WTC11 (cell line): Measurements from ENCODE around the gene TUBB1. TPM values are rescaled to one million over a fixed set of nuclear protein-coding genes. Genes with fewer than 3 reads are reported as not detected.

Source experiments
- ATAC-seq: fragments of 200-7000 bp; cut with Tn5 transposase; 2 replicates; pipeline ENCODE4 v1.10.0; 2021; ENCODE audit warnings: mild to moderate bottlenecking, moderate library complexity
- CTCF ChIA-PET: fragments of 300-600 bp; sonication (Branson Sonifier 250); formaldehyde crosslinking; loops from one replicate; lab custom pipeline; 2021; ENCODE audit warnings: antibody characterized with exemption; lab: Charles Lee
- POLR2A ChIA-PET: fragments of 350-600 bp; sonication (Branson Sonifier 250); formaldehyde crosslinking; loops from one replicate; lab custom pipeline; 2021; ENCODE audit warnings: antibody characterized with exemption; lab: Charles Lee
- DNase-seq: peaks from one replicate; pipeline ENCODE4 v3.0.0; 2021; ENCODE audit warnings: low spot score
- H3K27ac Mint-ChIP-seq: 2 replicates; pipeline ENCODE4 v1.8.0; 2021; ENCODE audit warnings: mixed read lengths
- H3K27me3 Mint-ChIP-seq: 2 replicates; pipeline ENCODE4 v1.8.0; 2021; ENCODE audit warnings: low read depth, mild to moderate bottlenecking, moderate library complexity, mixed read lengths
- H3K36me3 Mint-ChIP-seq: 2 replicates; pipeline ENCODE4 v1.8.0; 2021; ENCODE audit warnings: mixed read lengths
- H3K4me1 Mint-ChIP-seq: 2 replicates; pipeline ENCODE4 v1.8.0; 2022; ENCODE audit warnings: mixed read lengths
- H3K4me3 Mint-ChIP-seq: 2 replicates; pipeline ENCODE4 v1.8.0; 2021; ENCODE audit warnings: mild to moderate bottlenecking, moderate library complexity, mixed read lengths
- H3K9me3 Mint-ChIP-seq: 2 replicates; pipeline ENCODE4 v1.8.0; 2021; ENCODE audit warnings: mixed read lengths
- MXD4 ChIP-seq: fragments of 250-450 bp; sonication (Bioruptor Pico); IDR thresholded peaks from 2 replicates; pipeline ENCODE4 v1.8.0; 2021; ENCODE audit warnings: mild to moderate bottlenecking, moderate library complexity, borderline replicate concordance
- NFATC4 ChIP-seq: fragments of 250-450 bp; sonication (Bioruptor Pico); IDR thresholded peaks from 2 replicates; pipeline ENCODE4 v1.9.0; 2021; ENCODE audit warnings: mild to moderate bottlenecking
- NFE2L1 ChIP-seq: sonication (generic); formaldehyde crosslinking; IDR thresholded peaks from 2 replicates; pipeline ENCODE4 v1.8.1; 2023; ENCODE audit warnings: missing genetic modification reagents
- NFYB ChIP-seq: sonication (generic); formaldehyde crosslinking; conservative IDR thresholded peaks from 2 replicates; pipeline ENCODE4 v1.8.0; 2022; ENCODE audit warnings: low read depth, missing genetic modification reagents
- OVOL2 ChIP-seq: fragments of 250-450 bp; sonication (Bioruptor Pico); IDR thresholded peaks from 2 replicates; pipeline ENCODE4 v1.9.0; 2021; ENCODE audit warnings: mild to moderate bottlenecking, borderline replicate concordance
- PRRX2 ChIP-seq: fragments of 250-450 bp; sonication (Bioruptor Pico); IDR thresholded peaks from 2 replicates; pipeline ENCODE4 v1.8.0; 2021; ENCODE audit warnings: mild to moderate bottlenecking
- SOX15 ChIP-seq: fragments of 250-450 bp; sonication (Bioruptor Pico); IDR thresholded peaks from 2 replicates; pipeline ENCODE4 v1.9.0; 2021; ENCODE audit warnings: mild to moderate bottlenecking
- ZNF121 ChIP-seq: sonication (generic); formaldehyde crosslinking; IDR thresholded peaks from 2 replicates; pipeline ENCODE4 v1.8.0; 2023; ENCODE audit warnings: missing genetic modification reagents
- ZNF232 ChIP-seq: sonication (generic); formaldehyde crosslinking; IDR thresholded peaks from 2 replicates; pipeline ENCODE4 v1.8.0; 2022; ENCODE audit warnings: mild to moderate bottlenecking, missing genetic modification reagents
- ZNF423 ChIP-seq: fragments of 250-450 bp; sonication (Bioruptor Pico); IDR thresholded peaks from 2 replicates; pipeline ENCODE4 v2.1.2; 2022; ENCODE audit warnings: mild to moderate bottlenecking, moderate library complexity
- total RNA-seq: library from RNA; stranded (reverse); gene quantifications from 3 replicates; pipeline ENCODE4 v1.2.3, GENCODE V29; 2021
- TF ChIP-seq, protein P1 (sequence below): fragments of 250-450 bp; sonication (Bioruptor Pico); conservative IDR thresholded peaks from 2 replicates; pipeline ENCODE4 v1.9.0; 2021; ENCODE audit warnings: mild to moderate bottlenecking
- TF ChIP-seq, protein P2 (sequence below): fragments of 250-450 bp; sonication (Bioruptor Pico); IDR thresholded peaks from 2 replicates; pipeline ENCODE4 v1.8.0; 2021; ENCODE audit warnings: mild to moderate bottlenecking
- TF ChIP-seq, protein P3 (sequence below): sonication (generic); formaldehyde crosslinking; IDR thresholded peaks from 2 replicates; pipeline ENCODE4 v1.8.0; 2022; ENCODE audit warnings: mild to moderate bottlenecking, missing genetic modification reagents
- TF ChIP-seq, protein P4 (sequence below): sonication (generic); formaldehyde crosslinking; IDR thresholded peaks from 2 replicates; pipeline ENCODE4 v1.8.1; 2022; ENCODE audit warnings: low read depth, mild to moderate bottlenecking, moderate library complexity, missing genetic modification reagents, borderline replicate concordance
- TF ChIP-seq, protein P5 (sequence below): sonication (generic); formaldehyde crosslinking; IDR thresholded peaks from 2 replicates; pipeline ENCODE4 v1.8.1; 2023; ENCODE audit warnings: mild to moderate bottlenecking, moderate library complexity, missing genetic modification reagents
- TF ChIP-seq, protein P6 (sequence below): fragments of 250-450 bp; sonication (Bioruptor Pico); IDR thresholded peaks from 2 replicates; pipeline ENCODE4 v1.9.0; 2021; ENCODE audit warnings: moderate library complexity, mild to moderate bottlenecking, inconsistent platforms, borderline replicate concordance

TUBB1 gene
- total RNA-seq, 1 experiment from 2014 or later: not detected

DNA sequence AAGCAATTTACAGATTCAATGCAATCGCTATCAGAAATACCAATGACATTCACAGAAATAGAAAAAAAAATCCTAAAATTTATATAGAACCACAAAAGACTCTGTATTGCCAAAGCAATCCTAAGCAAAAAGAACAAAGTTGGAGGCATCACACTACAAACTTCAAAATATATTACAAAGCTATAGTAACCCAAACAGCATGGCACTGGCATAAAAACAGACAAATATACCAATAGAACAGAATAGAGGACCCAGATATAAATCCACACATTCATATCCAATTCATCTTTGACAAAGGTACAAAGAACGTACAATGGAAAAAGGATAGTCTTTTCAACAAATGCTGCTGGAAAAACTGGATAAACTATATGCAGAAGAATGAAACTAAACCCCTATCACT is 49.8 kb upstream of the TUBB1 start:
- ChIA-PET CTCF (no interaction called here), POLR2A (no interaction called here)
- no peak for DNase-seq
- Mint-ChIP-seq H3K9me3 (peaks cover 15% of the 10 kb centered on the region), H3K27ac (no peak overlapping the region), H3K4me3 (no peak overlapping the region), H3K27me3 (peaks cover 3% of the 10 kb centered on the region), H3K36me3 (peaks cover 3% of the 10 kb centered on the region; the same call in 1 of the 2 replicates), H3K4me1 (no peaks in the 10 kb centered on the region; the same call in 1 of the 2 replicates)
- TF ChIP-seq, protein P1, sequence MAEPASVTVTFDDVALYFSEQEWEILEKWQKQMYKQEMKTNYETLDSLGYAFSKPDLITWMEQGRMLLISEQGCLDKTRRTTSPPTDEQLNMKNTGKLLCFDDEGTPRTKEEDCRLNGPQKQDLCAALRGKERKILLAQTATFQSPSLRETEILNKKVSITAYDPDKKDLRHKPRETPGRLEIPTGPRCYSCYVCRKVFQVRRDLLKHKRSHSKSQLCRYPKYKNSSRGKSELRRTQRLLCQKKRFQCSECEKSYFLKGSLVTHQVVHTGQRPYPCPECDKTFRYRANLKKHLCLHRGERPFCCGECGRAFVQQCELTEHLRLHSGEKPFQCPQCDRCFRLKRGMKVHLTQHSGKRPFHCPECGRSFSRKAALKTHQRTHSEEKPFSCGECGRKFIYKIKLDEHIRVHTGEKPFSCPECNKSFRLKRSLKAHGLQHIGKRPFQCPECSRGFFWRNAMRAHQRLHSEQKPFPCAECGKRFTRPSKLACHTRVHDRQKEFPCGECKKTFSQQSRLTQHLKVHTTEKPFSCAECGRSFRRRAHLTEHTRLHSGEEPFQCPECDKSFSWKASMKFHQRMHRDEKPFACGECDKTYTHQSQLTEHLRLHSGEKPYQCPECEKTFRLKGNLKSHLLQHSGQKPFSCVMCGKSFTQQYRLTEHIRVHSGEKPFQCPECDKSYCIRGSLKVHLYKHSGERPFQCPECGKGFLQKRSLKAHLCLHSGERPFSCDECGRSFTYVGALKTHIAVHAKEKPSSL (CRISPR knock-in tag): no peak
- TF ChIP-seq OVOL2 (CRISPR knock-in tag) (no peak), ZNF121 (CRISPR knock-in tag) (no peak), SOX15 (CRISPR knock-in tag) (no peak), PRRX2 (CRISPR knock-in tag) (no peak), NFE2L1 (CRISPR knock-in tag) (no peak), MXD4 (CRISPR knock-in tag) (no peak), NFATC4 (no peak)
- TF ChIP-seq, protein P2, sequence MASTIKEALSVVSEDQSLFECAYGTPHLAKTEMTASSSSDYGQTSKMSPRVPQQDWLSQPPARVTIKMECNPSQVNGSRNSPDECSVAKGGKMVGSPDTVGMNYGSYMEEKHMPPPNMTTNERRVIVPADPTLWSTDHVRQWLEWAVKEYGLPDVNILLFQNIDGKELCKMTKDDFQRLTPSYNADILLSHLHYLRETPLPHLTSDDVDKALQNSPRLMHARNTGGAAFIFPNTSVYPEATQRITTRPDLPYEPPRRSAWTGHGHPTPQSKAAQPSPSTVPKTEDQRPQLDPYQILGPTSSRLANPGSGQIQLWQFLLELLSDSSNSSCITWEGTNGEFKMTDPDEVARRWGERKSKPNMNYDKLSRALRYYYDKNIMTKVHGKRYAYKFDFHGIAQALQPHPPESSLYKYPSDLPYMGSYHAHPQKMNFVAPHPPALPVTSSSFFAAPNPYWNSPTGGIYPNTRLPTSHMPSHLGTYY (CRISPR knock-in tag): no peak
- TF ChIP-seq, protein P3, sequence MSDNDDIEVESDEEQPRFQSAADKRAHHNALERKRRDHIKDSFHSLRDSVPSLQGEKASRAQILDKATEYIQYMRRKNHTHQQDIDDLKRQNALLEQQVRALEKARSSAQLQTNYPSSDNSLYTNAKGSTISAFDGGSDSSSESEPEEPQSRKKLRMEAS (CRISPR knock-in tag): no peak
- TF ChIP-seq, protein P4, sequence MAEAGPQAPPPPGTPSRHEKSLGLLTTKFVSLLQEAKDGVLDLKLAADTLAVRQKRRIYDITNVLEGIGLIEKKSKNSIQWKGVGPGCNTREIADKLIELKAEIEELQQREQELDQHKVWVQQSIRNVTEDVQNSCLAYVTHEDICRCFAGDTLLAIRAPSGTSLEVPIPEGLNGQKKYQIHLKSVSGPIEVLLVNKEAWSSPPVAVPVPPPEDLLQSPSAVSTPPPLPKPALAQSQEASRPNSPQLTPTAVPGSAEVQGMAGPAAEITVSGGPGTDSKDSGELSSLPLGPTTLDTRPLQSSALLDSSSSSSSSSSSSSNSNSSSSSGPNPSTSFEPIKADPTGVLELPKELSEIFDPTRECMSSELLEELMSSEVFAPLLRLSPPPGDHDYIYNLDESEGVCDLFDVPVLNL (CRISPR knock-in tag): no peak
- TF ChIP-seq, protein P5, sequence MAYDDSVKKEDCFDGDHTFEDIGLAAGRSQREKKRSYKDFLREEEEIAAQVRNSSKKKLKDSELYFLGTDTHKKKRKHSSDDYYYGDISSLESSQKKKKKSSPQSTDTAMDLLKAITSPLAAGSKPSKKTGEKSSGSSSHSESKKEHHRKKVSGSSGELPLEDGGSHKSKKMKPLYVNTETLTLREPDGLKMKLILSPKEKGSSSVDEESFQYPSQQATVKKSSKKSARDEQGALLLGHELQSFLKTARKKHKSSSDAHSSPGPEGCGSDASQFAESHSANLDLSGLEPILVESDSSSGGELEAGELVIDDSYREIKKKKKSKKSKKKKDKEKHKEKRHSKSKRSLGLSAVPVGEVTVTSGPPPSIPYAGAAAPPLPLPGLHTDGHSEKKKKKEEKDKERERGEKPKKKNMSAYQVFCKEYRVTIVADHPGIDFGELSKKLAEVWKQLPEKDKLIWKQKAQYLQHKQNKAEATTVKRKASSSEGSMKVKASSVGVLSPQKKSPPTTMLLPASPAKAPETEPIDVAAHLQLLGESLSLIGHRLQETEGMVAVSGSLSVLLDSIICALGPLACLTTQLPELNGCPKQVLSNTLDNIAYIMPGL (CRISPR knock-in tag): no peak
- TF ChIP-seq, protein P6, sequence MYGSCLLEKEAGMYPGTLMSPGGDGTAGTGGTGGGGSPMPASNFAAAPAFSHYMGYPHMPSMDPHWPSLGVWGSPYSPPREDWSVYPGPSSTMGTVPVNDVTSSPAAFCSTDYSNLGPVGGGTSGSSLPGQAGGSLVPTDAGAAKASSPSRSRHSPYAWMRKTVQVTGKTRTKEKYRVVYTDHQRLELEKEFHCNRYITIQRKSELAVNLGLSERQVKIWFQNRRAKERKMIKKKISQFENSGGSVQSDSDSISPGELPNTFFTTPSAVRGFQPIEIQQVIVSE (CRISPR knock-in tag): no peak
- no peak for ATAC-seq

DNA sequence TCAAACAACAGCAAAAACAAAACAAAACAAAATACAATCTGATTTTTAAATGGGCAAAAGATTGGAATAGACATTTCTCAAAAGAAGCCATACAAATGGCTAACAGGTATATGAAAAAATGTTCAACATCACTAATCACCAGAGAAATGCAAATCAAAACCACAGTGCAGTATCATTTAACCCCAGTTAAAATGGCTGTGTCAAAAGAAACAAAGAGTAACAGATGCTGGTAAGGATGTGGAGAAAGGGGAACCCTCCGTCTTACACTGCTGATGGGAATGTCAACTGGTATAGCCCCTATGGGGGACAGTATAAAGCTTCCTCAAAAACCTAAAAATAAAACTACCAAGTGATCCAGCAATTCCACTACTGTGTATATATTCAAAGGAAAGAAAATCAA is 49.1 kb upstream of the TUBB1 start:
- Mint-ChIP-seq H3K36me3 (peaks cover 4% of the 10 kb centered on the region; the same call in 1 of the 2 replicates), H3K4me3 (no peak overlapping the region), H3K27me3 (peaks cover 3% of the 10 kb centered on the region), H3K27ac (no peak overlapping the region), H3K9me3 (peaks cover 17% of the 10 kb centered on the region), H3K4me1 (no peaks in the 10 kb centered on the region; the same call in 1 of the 2 replicates)
- DNase-seq (no peak), ATAC-seq (no peak)
- ChIA-PET CTCF (no interaction called here), POLR2A (no interaction called here)
- TF ChIP-seq ZNF423 (CRISPR knock-in tag) (no peak), NFE2L1 (CRISPR knock-in tag) (no peak), NFYB (CRISPR knock-in tag) (no peak), ZNF232 (CRISPR knock-in tag) (no peak)
- TF ChIP-seq, all 79 proteins: peak for 0
